ENCODE data around the gene TEX101. TPM values are rescaled to one million over a fixed set of nuclear protein-coding genes. Genes with fewer than 3 reads are reported as not detected.
"Not testable (repeated sequence)": the region's sequence is repeated elsewhere in the genome, so short reads cannot be mapped to it uniquely, and the experiment has no call there.

The TEX101 gene
- not detected for polyA plus RNA-seq (2013, experiment 1 of 2; ENCODE audit: insufficient read length)
- not detected for polyA plus RNA-seq (2013, experiment 2 of 2; ENCODE audit: insufficient read length)

- DNase-seq: no peak
Observed at GRCh38 chr19:43414554-43414953, at the start of gene TEX101. TSS of gene TEX101 (plus strand) at chr19:43414890. CDS start at chr19:43415920, 1,030 bp downstream.

GRCh38 chr19:43365677-43366076 lies 49.0 kb upstream of the TEX101 start:
- DNase-seq: not testable (repeated sequence)

GRCh38 chr19:43367822-43368221 lies 46.9 kb upstream of the TEX101 start:
- DNase-seq: no peak

GRCh38 chr19:43368897-43369296 lies 45.8 kb upstream of the TEX101 start:
- not testable (repeated sequence) for DNase-seq

GRCh38 chr19:43371909-43372308 lies 42.8 kb upstream of the TEX101 start:
- DNase-seq: no peak

GRCh38 chr19:43372462-43372861 lies 42.2 kb upstream of the TEX101 start:
- DNase-seq: no peak

- not testable (repeated sequence) for DNase-seq
Observed at GRCh38 chr19:43377624-43378023, 37.1 kb upstream of the TEX101 start.

- DNase-seq: no peak
Observed at GRCh38 chr19:43380008-43380407, 34.7 kb upstream of the TEX101 start.

GRCh38 chr19:43380771-43381386 lies 33.8 kb upstream of the TEX101 start:
- no peak for DNase-seq

- not testable (repeated sequence) for DNase-seq
Observed at GRCh38 chr19:43382586-43383216, 32.0 kb upstream of the TEX101 start.

GRCh38 chr19:43383254-43383653 lies 31.4 kb upstream of the TEX101 start:
- not testable (repeated sequence) for DNase-seq

GRCh38 chr19:43383759-43384158 lies 30.9 kb upstream of the TEX101 start:
- not testable (repeated sequence) for DNase-seq

GRCh38 chr19:43390903-43391551 lies 23.7 kb upstream of the TEX101 start:
- peak; percentile 22 for DNase-seq

- DNase-seq: not testable (repeated sequence)
Observed at GRCh38 chr19:43391552-43391935, 23.1 kb upstream of the TEX101 start.

GRCh38 chr19:43393501-43393900 lies 21.2 kb upstream of the TEX101 start:
- not testable (repeated sequence) for DNase-seq

- DNase-seq: no peak
Observed at GRCh38 chr19:43395561-43395960, 19.1 kb upstream of the TEX101 start.

- DNase-seq: no peak
Observed at GRCh38 chr19:43406297-43406696, 8.4 kb upstream of the TEX101 start.

GRCh38 chr19:43407416-43408005 lies 7.2 kb upstream of the TEX101 start:
- DNase-seq: no peak

- DNase-seq: no peak
Observed at GRCh38 chr19:43408043-43408442, 6.6 kb upstream of the TEX101 start.

- DNase-seq: no peak
Observed at GRCh38 chr19:43409415-43409814, 5.3 kb upstream of the TEX101 start.

GRCh38 chr19:43412441-43412840 lies 2.2 kb upstream of the TEX101 start:
- no peak for DNase-seq

GRCh38 chr19:43416951-43417623 lies 2.4 kb downstream of the TEX101 start:
- no peak for DNase-seq

- DNase-seq: no peak
Observed at GRCh38 chr19:43420954-43421353, 6.3 kb downstream of the TEX101 start.
